ENCODE data around the gene R3HDML.

DNA sequence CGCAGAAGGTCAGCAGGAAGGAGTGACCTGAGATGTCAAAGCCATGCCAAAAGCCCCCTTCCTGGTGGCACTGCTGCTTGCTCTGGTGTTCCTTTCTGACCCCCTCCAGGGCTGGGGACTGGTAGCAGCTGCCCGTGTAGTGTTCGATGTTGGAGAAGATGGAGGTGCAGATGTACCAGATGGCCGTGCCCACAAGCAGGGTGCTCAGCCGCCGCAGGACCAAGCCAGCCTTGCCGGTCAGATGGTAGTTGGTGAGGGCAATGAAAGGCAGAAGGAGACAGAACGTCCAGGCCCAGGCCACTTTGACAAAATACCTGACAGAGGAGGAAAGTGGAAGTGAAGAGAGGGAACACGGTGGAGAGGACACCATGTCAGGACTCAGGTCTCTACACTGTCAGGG is 29.9 kb upstream of the R3HDML start:
- TF ChIP-seq POLR2A (IDR thresholded peaks at IDR 0.05), result no peak
- TF ChIP-seq, protein P1, sequence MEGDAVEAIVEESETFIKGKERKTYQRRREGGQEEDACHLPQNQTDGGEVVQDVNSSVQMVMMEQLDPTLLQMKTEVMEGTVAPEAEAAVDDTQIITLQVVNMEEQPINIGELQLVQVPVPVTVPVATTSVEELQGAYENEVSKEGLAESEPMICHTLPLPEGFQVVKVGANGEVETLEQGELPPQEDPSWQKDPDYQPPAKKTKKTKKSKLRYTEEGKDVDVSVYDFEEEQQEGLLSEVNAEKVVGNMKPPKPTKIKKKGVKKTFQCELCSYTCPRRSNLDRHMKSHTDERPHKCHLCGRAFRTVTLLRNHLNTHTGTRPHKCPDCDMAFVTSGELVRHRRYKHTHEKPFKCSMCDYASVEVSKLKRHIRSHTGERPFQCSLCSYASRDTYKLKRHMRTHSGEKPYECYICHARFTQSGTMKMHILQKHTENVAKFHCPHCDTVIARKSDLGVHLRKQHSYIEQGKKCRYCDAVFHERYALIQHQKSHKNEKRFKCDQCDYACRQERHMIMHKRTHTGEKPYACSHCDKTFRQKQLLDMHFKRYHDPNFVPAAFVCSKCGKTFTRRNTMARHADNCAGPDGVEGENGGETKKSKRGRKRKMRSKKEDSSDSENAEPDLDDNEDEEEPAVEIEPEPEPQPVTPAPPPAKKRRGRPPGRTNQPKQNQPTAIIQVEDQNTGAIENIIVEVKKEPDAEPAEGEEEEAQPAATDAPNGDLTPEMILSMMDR (IDR thresholded peaks at IDR 0.05), result no peak

Data from vagina (tissue), 2 donors.